Neural progenitor cell (in vitro differentiated cells): ENCODE results near the gene KY. TPM values are rescaled to one million over a fixed set of nuclear protein-coding genes. Genes with fewer than 3 reads are reported as not detected.
"Not testable (repeated sequence)": the region's sequence is repeated elsewhere in the genome, so short reads cannot be mapped to it uniquely, and the experiment has no call there.

Experiments
- DNase-seq: peaks from one replicate; pipeline ENCODE4 v3.0.0-alpha.2; 2016; ENCODE audit warnings: low spot score
- H2AFZ ChIP-seq: fragments of 200-600 bp; sonication (generic); replicated peaks from 2 replicates; pipeline ENCODE4 v1.6.1; 2016; ENCODE audit warnings: antibody characterized with exemption
- H3F3A ChIP-seq: fragments of 200-600 bp; sonication (generic); 2 replicates; pipeline ENCODE4 v1.6.1; 2016; ENCODE audit warnings: antibody characterized with exemption, low read depth
- H3K27ac ChIP-seq: fragments of 200-600 bp; sonication (generic); 2 replicates; pipeline ENCODE4 v1.5.1; 2016; ENCODE audit warnings: mild to moderate bottlenecking
- H3K27me3 ChIP-seq: fragments of 200-600 bp; sonication (generic); 2 replicates; pipeline ENCODE4 v1.6.1; 2016; ENCODE audit warnings: mild to moderate bottlenecking, moderate library complexity
- H3K36me3 ChIP-seq: fragments of 200-600 bp; sonication (generic); 2 replicates; pipeline ENCODE4 v1.5.1; 2016
- H3K4me1 ChIP-seq: fragments of 200-600 bp; sonication (generic); 2 replicates; pipeline ENCODE4 v1.6.1; 2016; ENCODE audit warnings: mixed run types
- H3K4me2 ChIP-seq: fragments of 200-600 bp; sonication (generic); 2 replicates; pipeline ENCODE4 v1.6.1; 2016
- H3K4me3 ChIP-seq: fragments of 200-600 bp; sonication (generic); 2 replicates; pipeline ENCODE4 v1.5.1; 2016
- H3K79me2 ChIP-seq: fragments of 200-600 bp; sonication (generic); 2 replicates; pipeline ENCODE4 v1.6.1; 2016; ENCODE audit warnings: low read depth
- H3K9ac ChIP-seq: fragments of 200-600 bp; sonication (generic); 2 replicates; pipeline ENCODE4 v1.6.1; 2016
- H3K9me3 ChIP-seq: fragments of 200-600 bp; sonication (generic); 2 replicates; pipeline ENCODE4 v1.5.1; 2016; ENCODE audit warnings: low read depth
- H4K20me1 ChIP-seq: fragments of 200-600 bp; sonication (generic); 2 replicates; pipeline ENCODE4 v1.6.1; 2016; ENCODE audit warnings: low read depth
- H3K27ac Mint-ChIP-seq: 3 replicates; pipeline ENCODE4 v1.8.0; 2021; ENCODE audit warnings: mixed read lengths
- H3K27me3 Mint-ChIP-seq: 2 replicates; pipeline ENCODE4 v1.8.0; 2022; ENCODE audit warnings: low read depth, mild to moderate bottlenecking, inconsistent platforms, moderate library complexity, mixed read lengths; ENCODE audit not compliant: insufficient read depth
- H3K36me3 Mint-ChIP-seq: 3 replicates; pipeline ENCODE4 v1.8.0; 2021; ENCODE audit warnings: mixed read lengths
- H3K4me1 Mint-ChIP-seq: 3 replicates; pipeline ENCODE4 v1.8.0; 2021; ENCODE audit warnings: mixed read lengths
- H3K4me3 Mint-ChIP-seq: 3 replicates; pipeline ENCODE4 v1.8.0; 2021; ENCODE audit warnings: mild to moderate bottlenecking, moderate library complexity, mixed read lengths
- H3K9me3 Mint-ChIP-seq: 3 replicates; pipeline ENCODE4 v1.8.0; 2020; ENCODE audit warnings: mixed read lengths
- EZH2 ChIP-seq: fragments of 200-600 bp; sonication (generic); IDR thresholded peaks from 2 replicates; pipeline ENCODE4 v1.6.1; 2017; ENCODE audit warnings: antibody characterized with exemption, mild to moderate bottlenecking, moderate library complexity
- EZH2phosphoT487 ChIP-seq: fragments of 200-600 bp; sonication (generic); IDR thresholded peaks from 2 replicates; pipeline ENCODE4 v1.6.1; 2017; ENCODE audit warnings: antibody characterized with exemption
- total RNA-seq: library from RNA; depleted of rRNA; stranded (reverse); fragments of >200 nt; gene quantifications from 2 replicates; pipeline ENCODE4 v1.2.3, GENCODE V29; 2015; ENCODE audit warnings: low replicate concordance
- TF ChIP-seq, protein P1 (sequence below): fragments of 200-600 bp; sonication (generic); IDR thresholded peaks from 2 replicates; pipeline ENCODE4 v1.5.1; 2017; ENCODE audit warnings: antibody characterized with exemption, mild to moderate bottlenecking

KY gene
- total RNA-seq, 1 donor from 2014 or later: not detected

DNA sequence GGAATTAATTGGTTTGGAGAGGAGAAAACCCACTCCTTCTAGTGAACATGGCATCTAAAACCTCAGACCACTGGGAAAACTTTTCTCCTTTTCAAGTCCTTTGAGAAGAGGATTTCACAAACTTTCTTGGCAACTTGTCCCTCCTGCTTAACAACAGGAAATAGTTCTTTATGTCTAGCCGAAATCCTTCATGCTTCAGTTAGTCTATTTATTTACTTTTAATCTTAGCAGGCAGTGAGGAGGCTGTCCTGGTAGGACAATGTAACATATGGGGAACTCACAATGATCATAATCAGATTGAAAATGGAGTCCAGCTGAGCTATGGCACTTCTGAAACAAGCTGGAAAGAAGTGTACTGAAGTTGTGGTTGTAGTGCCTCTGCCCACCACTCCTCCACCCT lies 50.6 kb downstream of the KY start:
- peak overlapping the region; percentile 37 for H3K4me3 ChIP-seq
- TF ChIP-seq, protein P1, sequence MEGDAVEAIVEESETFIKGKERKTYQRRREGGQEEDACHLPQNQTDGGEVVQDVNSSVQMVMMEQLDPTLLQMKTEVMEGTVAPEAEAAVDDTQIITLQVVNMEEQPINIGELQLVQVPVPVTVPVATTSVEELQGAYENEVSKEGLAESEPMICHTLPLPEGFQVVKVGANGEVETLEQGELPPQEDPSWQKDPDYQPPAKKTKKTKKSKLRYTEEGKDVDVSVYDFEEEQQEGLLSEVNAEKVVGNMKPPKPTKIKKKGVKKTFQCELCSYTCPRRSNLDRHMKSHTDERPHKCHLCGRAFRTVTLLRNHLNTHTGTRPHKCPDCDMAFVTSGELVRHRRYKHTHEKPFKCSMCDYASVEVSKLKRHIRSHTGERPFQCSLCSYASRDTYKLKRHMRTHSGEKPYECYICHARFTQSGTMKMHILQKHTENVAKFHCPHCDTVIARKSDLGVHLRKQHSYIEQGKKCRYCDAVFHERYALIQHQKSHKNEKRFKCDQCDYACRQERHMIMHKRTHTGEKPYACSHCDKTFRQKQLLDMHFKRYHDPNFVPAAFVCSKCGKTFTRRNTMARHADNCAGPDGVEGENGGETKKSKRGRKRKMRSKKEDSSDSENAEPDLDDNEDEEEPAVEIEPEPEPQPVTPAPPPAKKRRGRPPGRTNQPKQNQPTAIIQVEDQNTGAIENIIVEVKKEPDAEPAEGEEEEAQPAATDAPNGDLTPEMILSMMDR: no peak
- no peak for TF ChIP-seq EZH2
- TF ChIP-seq EZH2phosphoT487: no peak
- H3K27ac Mint-ChIP-seq: no peak overlapping the region
- H3K27me3 ChIP-seq: peaks cover 28% of the 10 kb centered on the region
- no peaks in the 10 kb centered on the region for H3K79me2 ChIP-seq
- H3K27ac ChIP-seq: no peak overlapping the region
- no peak overlapping the region for H3K9ac ChIP-seq
- H3K27me3 Mint-ChIP-seq: peaks cover 6% of the 10 kb centered on the region
- peaks cover 7% of the 10 kb centered on the region for H3F3A ChIP-seq
- peak overlapping the region; percentile 71 for H3K4me2 ChIP-seq
- H4K20me1 ChIP-seq: no peaks in the 10 kb centered on the region
- no peaks in the 10 kb centered on the region for H3K36me3 ChIP-seq
- no peaks in the 10 kb centered on the region for H3K9me3 ChIP-seq
- H3K4me1 Mint-ChIP-seq: peaks cover 56% of the 10 kb centered on the region
- peaks cover 9% of the 10 kb centered on the region for H3K9me3 Mint-ChIP-seq
- peaks cover 33% of the 10 kb centered on the region for H3K4me1 ChIP-seq
- DNase-seq: peak; percentile 25
- H3K36me3 Mint-ChIP-seq: peaks cover 2% of the 10 kb centered on the region
- peak overlapping the region; percentile 66 for H3K4me3 Mint-ChIP-seq
- H2AFZ ChIP-seq: no peak overlapping the region

DNA sequence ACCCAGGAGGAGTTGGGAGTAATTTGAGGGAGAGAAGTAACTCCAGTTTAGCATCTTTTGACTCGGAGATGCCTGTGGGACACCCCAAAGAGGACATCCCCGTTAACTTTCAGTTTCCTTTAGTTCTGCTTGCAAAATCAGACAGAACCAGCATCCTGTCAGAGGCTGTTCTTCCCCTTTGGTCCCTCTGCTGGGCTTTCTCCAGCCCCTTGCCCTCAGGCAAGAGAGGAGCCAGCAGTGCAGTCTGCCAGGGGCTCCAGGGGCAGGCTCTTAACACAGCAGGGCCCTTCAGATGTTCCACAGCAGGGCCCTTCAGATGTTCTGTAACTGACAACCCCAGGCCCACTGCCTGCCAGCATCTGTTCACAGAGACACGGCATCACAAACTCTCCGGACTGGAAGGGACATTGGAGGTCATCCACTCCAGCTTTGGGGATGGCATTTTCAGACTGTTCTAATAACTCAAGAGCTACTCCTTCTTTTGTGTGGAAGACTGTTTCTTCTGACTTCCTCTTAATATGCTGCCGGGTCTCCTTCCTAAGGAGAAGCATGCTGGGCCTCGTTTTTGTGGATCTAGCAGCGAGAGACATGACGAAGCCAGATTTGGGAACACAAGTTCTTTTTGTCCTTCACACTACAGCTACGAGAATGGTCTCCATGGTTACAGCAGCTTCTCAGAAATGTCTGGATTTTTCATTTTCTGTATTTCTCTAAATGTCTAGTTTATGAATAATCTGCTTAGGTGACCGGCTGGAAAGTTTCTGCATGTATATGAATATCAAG lies 51.9 kb downstream of the KY start:
- no peaks in the 10 kb centered on the region for H3K36me3 ChIP-seq
- peaks cover 56% of the 10 kb centered on the region for H3K4me1 Mint-ChIP-seq
- H3K79me2 ChIP-seq: no peaks in the 10 kb centered on the region
- H3K27me3 Mint-ChIP-seq: peaks cover 3% of the 10 kb centered on the region
- peaks cover 4% of the 10 kb centered on the region for H3K36me3 Mint-ChIP-seq
- H3K4me3 ChIP-seq: no peak overlapping the region
- no peak overlapping the region for H2AFZ ChIP-seq
- peak overlapping the region; percentile 69 for H3K4me3 Mint-ChIP-seq
- H3K9me3 Mint-ChIP-seq: peaks cover 12% of the 10 kb centered on the region
- H3K27me3 ChIP-seq: peaks cover 28% of the 10 kb centered on the region
- TF ChIP-seq, protein P1: no peak
- TF ChIP-seq EZH2phosphoT487: no peak
- TF ChIP-seq EZH2: no peak
- no peak overlapping the region for H3K4me2 ChIP-seq
- H3K9ac ChIP-seq: no peak overlapping the region
- no peak overlapping the region for H3K27ac ChIP-seq
- peak overlapping the region; percentile 17 for H3K27ac Mint-ChIP-seq
- no peak for DNase-seq
- peaks cover 33% of the 10 kb centered on the region for H3K4me1 ChIP-seq
- peaks cover 7% of the 10 kb centered on the region for H3F3A ChIP-seq
- no peaks in the 10 kb centered on the region for H3K9me3 ChIP-seq
- H4K20me1 ChIP-seq: no peaks in the 10 kb centered on the region

DNA sequence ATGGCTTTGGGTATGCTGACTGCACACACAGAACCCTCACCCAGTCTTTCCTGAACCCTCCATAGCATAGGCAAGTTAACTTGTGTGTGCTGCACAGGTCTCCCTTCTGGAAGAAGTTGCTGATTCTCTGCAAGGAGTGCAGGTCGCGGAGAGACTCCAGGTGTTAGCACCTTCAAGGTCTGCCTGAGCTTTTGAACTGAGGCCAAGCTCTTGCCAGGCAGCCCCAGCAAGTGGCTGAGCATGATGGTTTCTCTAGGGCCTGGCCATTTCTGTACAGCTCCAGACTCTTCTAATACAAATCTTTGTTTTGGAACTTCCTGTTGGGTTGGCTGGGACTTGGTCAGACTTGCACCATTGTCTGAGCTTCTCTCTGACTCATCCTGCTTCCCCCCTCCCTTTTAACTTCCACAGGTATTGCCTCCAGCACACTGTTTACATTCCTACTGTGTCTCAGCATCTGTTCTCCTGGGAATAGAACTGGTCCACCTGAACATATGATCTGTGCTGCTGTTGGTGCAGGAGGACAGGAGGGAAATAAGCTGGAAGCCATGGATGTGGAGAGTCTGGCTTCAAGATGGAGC lies 53.3 kb downstream of the KY start:
- peaks cover 4% of the 10 kb centered on the region for H3K36me3 Mint-ChIP-seq
- peaks cover 3% of the 10 kb centered on the region for H3K27me3 Mint-ChIP-seq
- H3K4me3 Mint-ChIP-seq: no peak overlapping the region
- Histone ChIP-seq H3K27me3 (peaks cover 28% of the 10 kb centered on the region), H3K4me3 (no peak overlapping the region), H3K27ac (no peak overlapping the region), H3K9me3 (no peaks in the 10 kb centered on the region), H4K20me1 (no peaks in the 10 kb centered on the region), H3F3A (peaks cover 3% of the 10 kb centered on the region), H3K79me2 (no peaks in the 10 kb centered on the region), H3K9ac (no peak overlapping the region), H2AFZ (no peak overlapping the region), H3K4me2 (no peak overlapping the region), H3K36me3 (no peaks in the 10 kb centered on the region), H3K4me1 (peaks cover 28% of the 10 kb centered on the region)
- no peak for DNase-seq
- no peak overlapping the region for H3K27ac Mint-ChIP-seq
- H3K4me1 Mint-ChIP-seq: peaks cover 43% of the 10 kb centered on the region
- H3K9me3 Mint-ChIP-seq: peaks cover 12% of the 10 kb centered on the region
- no peak for TF ChIP-seq EZH2
- TF ChIP-seq, protein P1: no peak
- TF ChIP-seq EZH2phosphoT487: no peak

DNA sequence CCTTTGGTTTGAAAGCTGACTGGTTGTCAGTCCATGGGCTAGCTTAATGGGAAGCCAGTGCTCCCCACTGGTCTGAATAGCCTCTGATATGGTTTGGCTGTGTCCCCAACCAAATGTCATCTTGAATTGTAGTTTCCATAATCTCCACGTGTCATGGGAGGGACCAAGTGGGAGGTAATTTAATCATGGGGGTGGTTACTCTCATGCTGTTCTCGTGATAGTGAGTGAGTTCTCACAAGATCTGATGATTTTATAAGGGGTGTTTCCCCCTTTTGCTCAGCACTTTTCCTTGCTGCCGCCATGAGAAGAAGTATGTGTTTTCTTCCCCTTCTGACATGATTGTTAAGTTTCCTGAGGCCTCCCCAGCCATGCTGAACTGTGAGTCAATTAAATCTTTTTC lies 55.8 kb downstream of the KY start:
- not testable (repeated sequence) for H3K4me2 ChIP-seq, H3K9me3 ChIP-seq, H3K79me2 ChIP-seq, H3K4me3 Mint-ChIP-seq, H3F3A ChIP-seq, H3K4me1 ChIP-seq, H3K36me3 ChIP-seq, H3K27ac ChIP-seq, H3K36me3 Mint-ChIP-seq, H2AFZ ChIP-seq, H4K20me1 ChIP-seq, H3K27me3 Mint-ChIP-seq, DNase-seq, H3K4me3 ChIP-seq, H3K27ac Mint-ChIP-seq, H3K9ac ChIP-seq
- peaks cover 12% of the 10 kb centered on the region for H3K9me3 Mint-ChIP-seq
- H3K4me1 Mint-ChIP-seq: peaks cover 18% of the 10 kb centered on the region
- H3K27me3 ChIP-seq: peaks cover 20% of the 10 kb centered on the region
